CD4-positive, alpha-beta T cell treated with Interleukin-6 at 100 ng/mL for 8 hours (primary cell): ENCODE data around the gene TMPRSS13.
"Not testable (repeated sequence)": the region's sequence is repeated elsewhere in the genome, so short reads cannot be mapped to it uniquely, and the experiment has no call there.

Experiments used
- DNase-seq: peaks from one replicate; pipeline ENCODE4 v3.0.0-alpha.2; 2020; ENCODE audit warnings: mixed read lengths, low spot score

The TMPRSS13 gene

DNA sequence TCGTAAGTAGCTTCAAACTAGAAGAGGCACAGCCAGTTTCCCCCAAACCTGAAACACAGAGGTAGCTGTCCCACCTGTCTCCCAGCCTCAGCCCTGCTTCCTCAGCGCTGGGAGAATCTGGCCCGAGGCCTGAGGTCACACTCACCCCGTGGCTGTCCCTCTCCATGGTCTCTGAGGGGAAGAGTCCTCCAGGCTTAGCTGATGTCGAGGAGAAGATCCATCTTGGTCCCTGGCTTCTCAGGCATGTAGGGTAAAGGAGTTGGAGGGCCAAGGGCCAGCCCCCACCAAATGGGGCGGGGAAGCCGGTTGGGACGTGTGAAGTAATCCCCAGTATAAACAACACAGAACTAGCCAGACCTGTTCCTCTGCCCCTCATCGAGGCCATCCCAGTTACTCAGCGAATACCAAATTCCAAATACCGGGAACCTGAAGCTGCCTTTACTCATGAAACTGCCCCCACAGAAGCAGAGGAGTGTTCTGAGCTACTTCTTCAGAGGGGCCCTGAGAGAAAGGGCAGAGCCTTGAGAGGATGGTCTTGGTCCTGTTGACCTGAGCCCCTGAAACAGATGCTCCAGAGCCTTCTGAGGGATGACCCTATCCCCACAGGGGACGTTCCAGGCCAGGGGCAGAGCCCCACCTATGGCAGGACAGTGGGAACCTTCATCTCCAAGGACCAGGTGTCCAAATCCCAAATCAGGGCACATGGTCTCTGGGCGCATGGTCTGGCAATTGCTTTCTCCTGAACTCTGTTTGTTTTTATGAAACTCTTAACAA lies at the start of gene TMPRSS13:
Gene TMPRSS13 (minus strand): TSS at position 261 of the 774 bp plus-strand sequence. CDS start 95 bp downstream, at position 166.
- no peak for DNase-seq

DNA sequence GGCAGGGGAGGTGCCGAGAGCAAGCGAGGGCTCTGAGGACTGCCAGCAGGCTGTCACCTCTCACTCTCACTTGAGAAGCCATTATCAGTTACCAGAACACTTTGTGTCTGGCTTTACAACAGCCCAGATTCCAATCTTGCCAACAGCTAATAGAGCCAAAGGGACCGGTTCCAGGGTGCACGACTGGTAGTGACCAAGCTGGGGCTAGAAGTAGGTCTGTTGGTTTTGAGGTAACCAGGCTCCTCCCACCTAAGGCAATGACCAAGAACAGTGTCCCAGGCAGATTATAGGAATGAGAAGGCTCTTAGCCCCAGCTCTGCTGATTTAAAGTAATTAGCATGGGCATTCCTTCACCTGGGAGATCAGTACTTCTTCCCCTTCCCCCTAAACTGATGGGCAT lies 49.8 kb upstream of the TMPRSS13 start:
- DNase-seq = no peak

DNA sequence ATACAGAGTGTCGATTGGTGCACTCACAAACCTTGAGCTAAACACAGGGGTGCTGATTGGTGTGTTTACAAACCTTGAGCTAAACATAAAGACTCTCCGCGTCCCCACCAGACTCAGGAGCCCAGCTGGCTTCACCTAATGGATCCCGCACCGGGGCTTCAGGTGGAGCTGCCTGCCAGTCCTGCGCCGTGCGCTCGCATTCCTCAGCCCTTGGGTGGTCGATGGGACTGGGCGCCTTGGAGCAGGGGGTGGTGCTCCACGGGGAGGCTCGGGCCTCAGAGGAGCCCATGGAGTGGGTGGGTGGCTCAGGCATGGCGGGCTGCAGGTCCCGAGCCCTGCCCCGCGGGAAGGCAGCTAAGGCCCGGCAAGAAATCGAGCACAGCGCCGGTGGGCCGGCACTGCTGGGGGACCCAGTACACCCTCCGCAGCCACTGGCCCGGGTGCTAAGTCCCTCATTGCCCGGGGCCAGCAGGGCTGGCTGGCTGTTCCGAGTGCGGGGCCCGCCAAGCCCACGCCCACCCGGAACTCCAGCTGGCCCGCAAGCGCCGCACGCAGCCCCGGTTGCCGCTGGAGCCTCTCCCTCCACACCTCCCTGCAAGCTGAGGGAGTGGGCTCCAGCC lies 49.2 kb upstream of the TMPRSS13 start:
- not testable (repeated sequence) for DNase-seq

DNA sequence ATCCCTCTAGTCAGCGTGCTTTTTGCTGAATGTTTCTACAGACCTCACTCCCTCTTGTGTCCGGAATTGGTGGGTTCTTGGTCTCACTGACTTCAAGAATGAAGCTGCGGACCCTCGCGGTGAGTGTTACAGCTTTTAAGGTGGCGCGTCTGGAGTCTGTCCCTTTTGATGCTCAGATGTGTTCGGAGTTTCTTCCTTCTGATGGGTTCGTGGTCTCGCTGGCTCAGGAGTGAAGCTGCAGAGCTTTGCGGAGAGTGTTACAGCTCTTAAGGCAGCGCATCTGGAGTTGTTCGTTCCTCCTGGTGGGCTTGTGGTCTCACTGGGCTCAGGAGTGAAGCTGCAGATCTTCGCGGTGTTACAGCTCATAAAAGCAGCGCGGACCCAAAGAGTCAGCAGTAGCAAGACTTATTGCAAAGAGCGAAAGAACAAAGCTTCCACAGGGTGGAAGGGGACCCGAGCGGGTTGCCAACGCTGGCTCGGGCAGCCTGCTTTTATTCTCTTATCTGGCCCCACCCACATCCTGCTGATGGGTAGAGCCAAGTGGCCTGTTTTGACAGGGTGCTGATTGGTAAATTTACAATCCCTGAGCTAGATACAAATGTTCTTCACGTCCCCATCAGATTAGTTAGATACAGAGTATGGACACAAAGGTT lies 48.5 kb upstream of the TMPRSS13 start:
- not testable (repeated sequence) for DNase-seq

DNA sequence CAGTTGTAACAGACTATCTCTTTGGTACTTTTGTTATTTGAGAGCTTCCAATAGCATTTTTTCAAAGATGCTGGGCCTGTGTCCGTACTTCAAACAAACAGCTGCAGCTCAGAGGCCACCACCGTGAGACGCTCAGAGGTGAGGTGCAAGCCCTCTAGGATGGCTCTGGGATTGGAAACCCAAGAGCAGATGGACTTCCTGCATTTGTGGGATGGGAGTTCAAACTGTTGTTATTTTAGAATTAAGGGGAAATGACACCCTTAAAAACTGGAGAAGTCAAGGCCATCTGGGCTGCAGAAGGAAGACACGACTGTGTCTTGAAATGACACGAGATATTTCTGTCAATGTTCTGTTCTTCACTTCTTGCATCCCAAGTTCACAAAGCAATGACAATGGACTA lies 47.8 kb upstream of the TMPRSS13 start:
- DNase-seq = no peak

DNA sequence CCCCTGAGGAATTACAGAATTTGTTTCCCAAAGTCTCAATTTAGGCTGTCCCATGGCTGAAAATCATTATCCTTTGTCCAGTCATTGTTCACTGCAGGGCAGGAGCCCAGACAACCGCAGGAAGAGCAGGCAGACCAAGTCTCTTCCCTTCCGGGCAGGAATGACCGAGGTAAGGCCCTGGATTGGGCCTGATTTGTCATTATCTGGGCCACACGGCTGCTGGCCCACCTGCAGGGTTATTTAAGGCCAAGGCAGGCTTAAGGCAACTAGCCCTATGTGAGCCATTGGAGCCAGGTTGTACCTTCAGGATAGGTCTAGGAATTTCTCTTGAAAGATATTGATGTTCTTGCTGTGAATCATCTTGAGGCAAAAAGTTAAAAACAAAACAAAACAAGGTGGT lies 47.2 kb upstream of the TMPRSS13 start:
- no peak for DNase-seq

DNA sequence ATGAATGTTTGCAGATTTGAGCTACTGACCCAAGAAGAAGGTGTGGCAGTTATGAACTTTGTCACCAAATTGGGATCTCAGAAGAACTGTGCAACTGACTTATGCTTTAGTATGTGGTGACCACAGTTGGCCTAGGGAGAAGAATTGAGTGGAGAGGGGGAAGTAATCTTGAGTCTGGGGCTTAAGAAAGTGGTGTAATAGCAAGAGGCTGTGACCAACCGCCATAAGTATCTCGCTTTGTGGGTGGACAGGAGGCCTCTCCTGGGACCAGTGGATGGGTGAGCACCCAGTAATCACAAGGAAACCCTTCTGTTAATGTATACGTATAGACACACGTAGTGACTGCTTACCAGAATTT lies 44.3 kb upstream of the TMPRSS13 start:
- no peak for DNase-seq

DNA sequence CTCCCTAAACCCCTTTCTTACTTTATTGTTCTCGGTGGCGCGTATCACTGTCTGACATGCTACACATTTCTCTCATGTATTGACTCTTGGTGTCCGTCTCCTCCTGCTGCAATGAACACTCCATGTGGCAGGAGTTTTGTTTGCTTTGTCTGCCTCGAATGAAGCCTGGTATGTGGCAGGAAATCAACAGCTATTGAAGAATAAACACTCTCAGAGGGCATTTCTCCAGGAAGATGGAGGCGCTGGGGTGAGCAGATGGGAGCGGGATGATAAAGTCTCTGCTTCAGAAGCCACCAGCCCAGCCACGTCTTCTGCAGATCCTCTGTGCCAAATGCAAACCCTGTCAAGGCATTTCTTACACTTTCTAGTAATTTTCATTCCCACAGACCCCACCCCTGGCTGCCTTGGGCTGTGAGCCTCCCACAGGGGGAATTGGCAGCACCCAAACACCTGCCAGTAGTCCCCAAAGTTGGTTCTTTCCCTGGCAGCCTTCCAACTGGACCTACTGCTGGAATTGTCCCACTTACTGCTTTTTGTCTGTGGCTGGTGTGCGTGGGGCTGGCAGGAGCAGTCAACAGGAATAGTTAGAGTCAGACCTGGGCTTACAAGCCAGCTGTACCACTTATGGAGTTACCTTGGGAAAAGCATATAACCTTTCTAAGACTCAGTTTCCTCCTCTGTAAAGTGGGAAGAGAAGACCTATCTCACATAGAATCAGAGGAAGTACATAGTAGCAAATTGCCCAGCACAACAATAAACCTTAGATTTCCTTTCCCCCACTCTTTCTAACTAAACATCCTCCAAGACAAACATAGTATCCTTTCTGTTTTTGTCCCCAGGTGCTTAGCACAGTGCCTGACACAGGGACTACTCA lies 43.7 kb upstream of the TMPRSS13 start:
- no peak for DNase-seq

DNA sequence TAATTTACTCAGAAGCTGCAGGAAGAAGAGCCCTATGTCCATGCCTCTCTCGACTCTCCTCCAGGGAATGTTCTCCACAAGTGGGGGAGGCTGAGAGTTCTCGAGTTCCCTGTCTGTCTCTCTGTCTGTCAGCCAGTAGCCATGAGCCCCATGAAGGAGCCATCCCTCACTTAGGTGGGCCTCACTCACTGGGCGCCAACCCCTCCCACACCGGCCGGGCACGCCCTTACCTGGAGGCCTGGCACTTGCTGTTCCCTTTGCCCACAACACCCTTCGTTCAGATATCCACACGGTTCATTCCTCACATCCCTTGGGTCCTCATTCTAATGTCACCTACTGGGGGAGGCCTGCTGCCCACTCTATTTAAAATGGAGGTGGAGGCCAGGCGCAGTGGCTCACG lies 42.8 kb upstream of the TMPRSS13 start:
- DNase-seq = no peak

DNA sequence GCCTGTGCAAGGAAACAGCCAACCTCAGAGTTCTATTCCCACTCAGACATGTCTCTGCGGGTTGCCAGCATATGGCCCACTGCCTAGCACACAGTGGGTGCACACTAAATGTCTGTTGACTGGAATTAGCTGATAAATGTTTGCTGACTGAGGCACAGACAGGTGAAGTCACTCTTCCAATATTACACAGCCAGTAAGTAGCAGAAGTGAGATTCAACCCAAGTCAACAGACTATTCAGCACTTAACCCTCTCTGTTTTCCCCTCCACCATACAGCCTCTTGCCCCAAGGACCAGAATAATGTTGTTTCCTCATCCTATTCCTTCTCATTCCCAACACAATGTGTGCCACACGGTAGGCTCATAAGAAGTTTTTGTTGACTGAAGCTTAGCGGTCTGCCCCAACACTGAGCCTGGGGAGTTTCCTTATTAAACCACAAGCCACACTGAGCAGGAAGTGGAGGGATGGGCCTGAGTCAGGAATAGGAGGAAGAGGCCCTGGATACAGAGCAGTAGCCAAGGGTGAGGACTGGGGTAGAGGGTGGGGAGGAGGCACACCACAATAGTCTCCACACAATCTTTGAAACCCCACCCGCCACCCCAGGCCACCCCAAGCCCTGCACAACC lies 41.3 kb upstream of the TMPRSS13 start:
- DNase-seq = peak; percentile 51

DNA sequence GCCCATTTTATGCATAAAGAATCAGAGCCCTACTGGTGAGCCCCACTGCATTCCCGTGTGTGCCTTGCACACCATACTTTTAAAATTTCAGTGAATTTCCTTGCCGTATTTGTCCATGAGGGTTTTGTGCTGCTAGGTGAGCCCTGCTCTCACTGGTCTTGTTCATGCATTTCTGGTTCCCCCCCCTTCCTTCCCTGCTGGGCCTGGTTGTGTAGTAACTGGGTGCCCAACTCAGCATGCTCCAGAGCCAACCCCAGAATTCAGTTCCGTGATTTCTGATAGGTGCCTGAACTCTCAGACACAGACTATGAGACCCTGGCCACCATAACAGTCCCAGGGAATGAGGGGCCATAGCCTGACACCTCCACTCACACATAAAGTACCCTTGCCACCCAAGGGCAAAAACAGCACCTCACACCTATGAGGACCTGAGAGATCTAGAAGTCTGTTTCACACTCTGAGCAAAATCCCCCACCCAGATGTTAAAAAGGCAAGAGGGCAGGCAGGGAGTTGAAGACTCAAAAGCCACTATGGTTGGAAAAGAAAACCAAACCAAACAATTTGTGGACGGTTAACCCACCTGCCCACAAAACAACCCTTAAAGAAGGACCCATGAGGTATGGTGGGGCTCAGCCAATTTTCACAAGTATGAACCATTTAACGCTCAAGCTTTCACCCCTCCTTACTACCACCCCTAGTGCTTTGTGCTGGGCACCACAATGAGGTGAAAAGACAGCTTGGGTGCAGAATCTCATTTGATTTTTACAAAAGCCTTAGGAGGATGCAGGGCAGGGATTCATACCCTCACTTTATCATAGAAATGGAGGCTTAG lies 40.2 kb upstream of the TMPRSS13 start:
- no peak for DNase-seq

DNA sequence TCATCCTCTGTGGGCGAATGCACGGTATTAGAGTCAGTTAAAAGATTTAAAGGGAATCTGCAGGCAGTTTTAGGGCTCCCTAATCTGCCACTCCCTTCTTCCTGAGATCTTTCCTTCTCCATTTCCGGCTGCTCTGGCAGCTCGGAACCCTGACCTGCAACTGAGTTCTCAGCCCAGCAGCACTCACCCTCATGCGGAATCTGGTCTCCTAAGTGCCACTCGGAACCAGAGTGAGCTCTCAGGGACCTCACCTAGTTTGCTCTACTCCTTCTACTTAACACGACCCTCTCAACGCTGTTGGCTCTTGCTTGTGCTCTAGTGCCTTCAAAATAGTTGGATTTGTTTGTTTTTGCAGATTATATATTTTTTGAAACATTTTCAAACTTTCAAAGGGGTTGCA lies 37.7 kb upstream of the TMPRSS13 start:
- DNase-seq = no peak

DNA sequence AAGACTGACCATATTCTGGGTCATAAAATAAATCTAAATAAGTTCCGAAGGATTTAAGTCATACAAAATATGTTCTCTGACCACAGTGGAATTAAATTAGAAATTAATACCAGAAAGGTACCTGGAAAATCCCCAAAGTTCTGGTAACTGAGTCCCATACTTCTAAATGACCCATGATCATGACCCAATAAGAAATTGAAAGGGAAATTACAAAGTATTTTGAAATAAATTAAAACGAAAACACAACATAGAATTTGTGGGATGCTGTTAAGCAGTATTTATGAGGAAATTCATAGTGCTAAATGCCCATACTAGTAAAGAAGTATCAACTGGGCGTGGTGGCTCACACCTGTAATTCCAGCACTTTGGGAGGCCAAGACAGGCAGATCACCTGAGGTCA lies 33.6 kb upstream of the TMPRSS13 start:
- DNase-seq = no peak

DNA sequence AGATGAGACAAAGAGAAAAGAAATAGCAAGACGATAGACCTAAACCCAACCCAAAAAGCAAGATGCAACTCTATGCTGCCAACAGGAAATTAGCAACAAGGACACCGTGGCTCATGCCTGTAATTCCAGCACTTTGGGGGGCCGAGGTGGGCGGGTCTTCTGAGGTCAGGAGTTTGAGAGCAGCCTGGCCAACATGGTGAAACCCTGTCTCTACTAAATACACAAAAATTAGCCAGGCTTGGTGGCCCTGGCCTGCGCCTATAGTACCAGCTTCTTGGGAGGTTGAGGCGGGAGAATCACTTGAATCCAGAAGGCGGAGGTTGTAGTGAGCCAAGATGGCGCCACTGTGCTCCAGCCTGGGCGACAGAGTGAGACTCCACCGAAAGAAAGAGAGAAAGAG lies 32.7 kb upstream of the TMPRSS13 start:
- DNase-seq = no peak

DNA sequence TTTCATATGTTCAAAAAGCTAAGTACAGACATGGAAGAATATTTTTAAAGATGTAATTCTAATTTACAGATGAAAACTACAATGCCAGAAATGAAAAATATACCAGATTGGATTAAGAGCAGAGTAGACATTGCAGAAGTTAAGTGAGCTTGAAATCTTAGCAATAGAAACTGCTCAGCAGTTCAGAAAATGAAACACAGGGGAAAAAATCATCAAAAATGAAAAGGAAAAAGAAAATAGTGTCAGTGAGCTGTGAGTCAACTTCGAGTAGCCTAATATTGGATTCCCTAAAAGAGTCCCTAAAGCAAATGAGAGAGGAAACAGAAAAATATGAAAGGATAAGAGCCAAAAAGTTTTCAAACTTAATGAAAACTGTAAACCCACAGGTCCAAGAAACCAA lies 31.2 kb upstream of the TMPRSS13 start:
- DNase-seq = no peak

DNA sequence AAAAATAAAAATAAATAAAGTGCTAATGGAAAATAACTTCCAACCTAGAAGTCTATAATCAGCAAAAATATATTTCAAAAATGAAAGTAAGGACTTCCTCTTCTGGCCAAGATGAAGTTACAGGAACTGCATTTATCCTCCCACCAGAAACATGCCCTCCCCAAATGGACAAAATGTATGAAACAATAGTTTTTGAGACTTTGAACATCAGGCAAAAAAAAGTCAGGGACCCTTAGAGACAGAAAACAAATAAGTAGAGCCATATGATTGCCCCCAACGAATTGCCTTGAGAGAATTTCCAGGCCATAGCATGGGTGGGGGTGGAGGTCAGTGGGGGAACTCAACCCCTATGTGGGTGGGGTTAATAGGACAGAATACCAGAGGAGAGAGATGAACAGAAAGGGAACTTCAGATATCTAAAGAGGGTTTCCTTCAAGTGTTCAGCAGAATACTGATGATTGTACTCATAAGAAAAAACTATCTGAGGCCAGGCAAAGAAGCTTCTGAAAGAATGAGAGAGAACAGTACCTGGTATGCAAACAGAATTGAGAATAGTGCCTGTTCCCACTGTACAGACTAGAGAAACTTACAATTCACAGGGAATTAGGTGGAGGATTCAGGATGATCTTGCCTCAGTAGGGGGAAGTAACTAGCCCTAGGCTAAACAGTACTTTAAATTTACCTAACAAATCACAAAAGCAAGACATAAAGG lies 30.4 kb upstream of the TMPRSS13 start:
- no peak for DNase-seq

DNA sequence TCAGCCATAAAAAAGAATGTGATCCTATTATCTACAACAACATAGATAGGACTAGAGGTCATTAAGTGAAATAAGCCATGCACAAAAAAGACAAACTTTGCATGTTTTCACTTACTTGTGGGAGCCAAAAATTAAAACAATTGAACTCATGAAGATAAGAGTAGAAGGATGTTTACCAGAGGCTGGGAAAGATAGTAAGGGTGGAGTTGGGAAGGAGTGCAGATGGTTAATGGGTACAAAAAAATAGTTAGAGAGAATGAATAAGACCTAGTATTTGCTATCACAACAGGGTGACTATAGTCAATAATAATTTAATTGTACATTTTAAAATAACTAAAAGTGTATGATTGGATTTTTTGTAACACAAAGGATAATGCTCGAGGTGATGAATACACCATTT lies 29.7 kb upstream of the TMPRSS13 start:
- no peak for DNase-seq

DNA sequence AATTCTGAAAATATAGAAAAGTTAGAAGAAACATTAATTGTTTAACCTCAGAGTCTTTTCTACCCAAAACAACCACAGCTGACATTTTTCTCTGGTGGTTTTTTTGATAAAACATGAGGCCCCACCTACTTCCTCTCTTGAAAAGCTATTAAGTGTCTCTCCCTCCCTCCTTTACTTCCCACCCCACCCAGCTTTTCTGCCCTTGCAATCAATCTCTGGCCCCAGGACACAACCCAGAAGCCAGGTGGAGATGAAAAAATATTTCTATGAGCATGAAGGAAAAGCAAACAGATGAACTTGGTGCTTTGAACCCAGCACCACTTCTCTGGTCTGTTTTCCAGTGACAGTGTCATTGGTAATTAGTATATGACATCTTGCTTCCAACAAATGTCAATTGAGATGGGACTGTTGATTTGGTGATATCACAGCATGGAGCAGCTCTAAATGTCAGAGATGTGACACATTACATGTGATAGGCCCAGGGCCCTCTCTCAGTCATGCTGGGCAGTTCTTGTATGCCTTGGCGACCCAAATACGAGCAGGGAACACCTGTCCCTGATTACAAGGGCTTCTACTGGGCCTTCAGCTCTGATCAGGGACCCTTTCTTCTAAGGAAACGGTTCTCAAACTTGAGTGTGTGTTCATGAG lies 23.9 kb upstream of the TMPRSS13 start:
- DNase-seq = peak; percentile 64

DNA sequence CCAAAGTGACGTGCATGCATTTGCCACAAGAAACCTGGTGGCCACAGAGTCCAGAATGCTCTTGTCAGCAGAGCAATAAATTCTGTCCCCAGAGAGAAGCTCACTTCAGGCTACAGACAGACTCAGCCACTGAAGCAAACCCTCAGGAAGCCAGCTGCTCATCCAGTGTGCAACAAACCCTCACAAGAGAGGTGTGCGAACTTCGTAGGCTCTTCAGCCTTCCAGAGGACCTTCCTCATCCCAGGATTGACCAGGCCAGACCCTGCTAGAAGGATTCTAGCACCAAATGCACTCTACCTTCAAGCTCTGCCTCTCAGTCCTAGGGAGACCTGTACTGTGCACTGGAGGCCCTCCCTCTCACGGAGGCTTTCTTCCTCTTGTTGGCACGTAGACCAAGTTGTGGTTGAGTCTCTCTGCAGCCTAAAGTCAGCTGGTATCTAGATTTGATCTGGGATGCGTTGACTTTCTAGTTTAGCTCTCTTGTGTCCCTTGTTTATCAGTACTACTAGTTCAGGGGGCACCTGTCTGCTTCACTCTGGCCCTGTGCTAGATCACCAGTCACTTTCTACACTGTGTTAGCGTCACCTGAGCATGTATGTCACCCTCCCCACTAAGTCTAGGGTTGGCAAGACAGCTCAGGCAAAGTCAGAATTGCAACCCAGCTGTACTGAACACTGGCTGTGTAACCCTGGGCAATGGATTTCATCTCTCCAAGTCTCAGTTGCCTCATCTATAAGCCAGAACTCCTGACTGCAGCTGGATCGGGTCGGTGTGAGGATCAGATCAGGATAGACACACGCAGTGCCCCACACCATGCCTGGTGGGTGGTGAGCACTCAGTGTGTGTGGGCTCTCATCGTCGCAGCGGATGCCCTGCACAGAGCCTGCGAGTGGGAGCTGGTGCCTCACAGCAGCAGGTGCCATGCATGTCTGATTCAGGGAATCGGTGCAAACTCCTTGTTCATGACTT lies 22.1 kb upstream of the TMPRSS13 start:
- DNase-seq = peak; percentile 66
